Uterus (tissue), 2 donors: ENCODE data around the gene EEA1.

Source experiments
- CTCF ChIP-seq, 4 experiments: fragments of 200-600 bp in 2 of 4; fragments of 450-650 bp in 2 of 4; sonication (generic) in 2 of 4; IDR thresholded peaks; one replicate each; pipeline ENCODE4 v1.5.1; 2016 to 2019; ENCODE audit warnings: antibody characterized with exemption in 4 of 4, mild to moderate bottlenecking in 2 of 4, moderate library complexity in 1 of 4
- POLR2A ChIP-seq, 2 donors: fragments of 450-650 bp; IDR thresholded peaks; one replicate each; pipeline ENCODE4 v1.6.1; 2016; ENCODE audit warnings: antibody characterized with exemption in 2 of 2, mild to moderate bottlenecking in 1 of 2, moderate library complexity in 1 of 2

DNA sequence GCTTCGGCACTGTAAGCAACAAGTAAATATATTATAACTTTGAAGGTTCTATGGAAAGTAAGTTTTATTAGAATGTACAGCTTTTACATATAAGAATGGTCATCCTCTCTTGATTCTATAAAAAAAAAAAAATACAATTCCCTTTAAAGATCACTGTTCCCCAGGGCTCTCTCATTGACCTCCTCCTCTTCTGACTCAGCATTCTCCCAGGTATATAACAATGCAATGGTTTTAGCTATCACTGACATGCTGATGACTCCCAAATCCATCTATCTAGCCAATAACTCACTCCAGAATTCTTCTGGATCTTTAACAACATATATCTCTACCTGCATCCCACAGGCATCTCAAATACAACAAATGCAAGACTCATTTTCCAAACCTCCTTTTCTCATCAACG lies 62.7 kb downstream of the EEA1 start:
- TF ChIP-seq CTCF (IDR thresholded peaks at IDR 0.05) (no peak), POLR2A (IDR thresholded peaks at IDR 0.05) (no peak)
